ENCODE results near the gene RGPD4. TPM values are rescaled to one million over a fixed set of nuclear protein-coding genes. Genes with fewer than 3 reads are reported as not detected.
"Not testable (repeated sequence)": the region's sequence is repeated elsewhere in the genome, so short reads cannot be mapped to it uniquely, and the experiment has no call there.

The RGPD4 gene
- total RNA-seq, 1 donor from 2014 or later, result 0.23 TPM

DNA sequence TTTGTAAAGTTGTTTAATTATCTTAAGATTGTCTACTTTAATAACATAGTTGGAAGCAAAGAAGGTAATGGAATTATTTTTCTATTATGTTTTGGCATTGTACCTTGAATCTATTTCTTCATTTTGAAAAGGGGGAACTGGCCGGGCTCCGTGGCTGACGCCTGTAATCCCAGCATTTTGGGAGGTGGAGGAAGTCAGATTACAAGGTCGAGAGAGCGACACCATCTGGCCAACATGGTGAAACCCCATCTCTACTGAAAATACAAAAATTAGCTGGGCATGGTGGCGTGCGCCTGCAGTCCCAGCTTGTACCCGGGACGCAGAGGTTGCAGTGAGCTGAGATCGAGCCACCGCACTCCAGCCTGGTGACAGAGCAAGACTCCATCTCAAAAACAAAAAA lies 6.9 kb downstream of the RGPD4 start:
- ATAC-seq; H3K27ac ChIP-seq; H3K4me3 ChIP-seq; H3K9me3 ChIP-seq; intact Hi-C loops (cut with DNase I); DNase-seq; H3K4me1 ChIP-seq; H3K27me3 ChIP-seq; H3K36me3 ChIP-seq: not testable (repeated sequence)
- TF ChIP-seq, protein P1, sequence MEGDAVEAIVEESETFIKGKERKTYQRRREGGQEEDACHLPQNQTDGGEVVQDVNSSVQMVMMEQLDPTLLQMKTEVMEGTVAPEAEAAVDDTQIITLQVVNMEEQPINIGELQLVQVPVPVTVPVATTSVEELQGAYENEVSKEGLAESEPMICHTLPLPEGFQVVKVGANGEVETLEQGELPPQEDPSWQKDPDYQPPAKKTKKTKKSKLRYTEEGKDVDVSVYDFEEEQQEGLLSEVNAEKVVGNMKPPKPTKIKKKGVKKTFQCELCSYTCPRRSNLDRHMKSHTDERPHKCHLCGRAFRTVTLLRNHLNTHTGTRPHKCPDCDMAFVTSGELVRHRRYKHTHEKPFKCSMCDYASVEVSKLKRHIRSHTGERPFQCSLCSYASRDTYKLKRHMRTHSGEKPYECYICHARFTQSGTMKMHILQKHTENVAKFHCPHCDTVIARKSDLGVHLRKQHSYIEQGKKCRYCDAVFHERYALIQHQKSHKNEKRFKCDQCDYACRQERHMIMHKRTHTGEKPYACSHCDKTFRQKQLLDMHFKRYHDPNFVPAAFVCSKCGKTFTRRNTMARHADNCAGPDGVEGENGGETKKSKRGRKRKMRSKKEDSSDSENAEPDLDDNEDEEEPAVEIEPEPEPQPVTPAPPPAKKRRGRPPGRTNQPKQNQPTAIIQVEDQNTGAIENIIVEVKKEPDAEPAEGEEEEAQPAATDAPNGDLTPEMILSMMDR (IDR thresholded peaks at IDR 0.05), result peak; percentile 6

DNA sequence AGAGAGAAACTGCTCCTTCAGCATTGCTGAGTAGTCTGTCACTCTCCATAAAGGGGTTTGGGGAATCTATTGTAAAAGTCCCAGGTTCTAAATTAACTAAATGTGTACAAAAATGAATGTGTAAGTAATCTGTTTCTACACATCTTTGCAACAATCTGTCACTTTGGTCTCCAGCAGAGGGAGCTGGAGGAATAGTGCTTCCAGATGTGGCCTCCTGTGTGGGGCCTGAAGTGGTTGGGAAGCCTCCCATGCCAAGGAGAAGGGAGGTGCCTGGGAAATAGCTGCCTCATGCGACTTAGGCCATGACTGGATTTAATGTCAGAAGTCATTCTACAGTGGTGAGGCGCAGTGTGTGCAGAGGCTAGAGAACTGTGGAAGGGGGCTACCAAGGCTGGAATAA lies 89.4 kb downstream of the RGPD4 start:
- DNase-seq; intact Hi-C loops (cut with DNase I): not testable (repeated sequence)
- peak; percentile 96 for ATAC-seq

DNA sequence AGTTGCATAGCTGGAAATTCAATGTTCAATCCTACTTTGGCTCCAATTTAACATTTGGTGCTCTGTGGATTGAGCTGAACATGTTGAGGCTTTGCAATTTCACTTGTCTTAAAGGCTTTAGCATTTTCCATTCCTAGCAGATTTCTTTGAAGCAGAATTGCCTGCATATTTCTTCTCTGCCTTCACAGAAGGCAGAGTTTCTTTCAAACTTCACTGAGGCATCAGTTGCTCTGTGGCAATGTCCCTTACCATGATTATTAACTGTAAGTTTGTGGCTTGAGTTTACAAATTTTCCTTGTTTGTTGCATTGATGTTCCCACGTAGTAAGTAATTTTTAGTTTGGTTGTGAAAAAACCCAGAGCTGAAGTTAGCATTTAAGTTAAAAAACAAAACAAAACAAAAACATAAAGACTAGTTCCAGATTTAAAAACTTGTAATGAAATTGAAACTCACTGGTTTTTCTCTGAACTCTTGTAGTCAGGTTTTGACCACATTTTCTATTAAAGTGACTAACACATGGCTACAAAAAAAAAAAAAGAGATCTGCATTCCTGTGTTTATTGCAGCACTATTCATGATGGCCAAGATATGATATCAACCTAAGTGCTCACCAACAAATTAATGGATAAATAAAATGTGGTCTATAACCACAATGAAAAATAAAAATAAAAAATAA lies 90.1 kb downstream of the RGPD4 start:
- H3K9me3 ChIP-seq; intact Hi-C loops (cut with DNase I); H3K4me3 ChIP-seq; H3K27me3 ChIP-seq; DNase-seq; H3K36me3 ChIP-seq; ATAC-seq; H3K4me1 ChIP-seq; H3K27ac ChIP-seq: not testable (repeated sequence)

More for the DNA sequence above, 89.4 kb downstream of the RGPD4 start:
- not testable (repeated sequence) for H3K4me3 ChIP-seq, H3K9me3 ChIP-seq, H3K36me3 ChIP-seq, H3K27ac ChIP-seq, H3K27me3 ChIP-seq, H3K4me1 ChIP-seq
- TF ChIP-seq, protein P1 (IDR thresholded peaks at IDR 0.05), result peak; percentile 13

DNA sequence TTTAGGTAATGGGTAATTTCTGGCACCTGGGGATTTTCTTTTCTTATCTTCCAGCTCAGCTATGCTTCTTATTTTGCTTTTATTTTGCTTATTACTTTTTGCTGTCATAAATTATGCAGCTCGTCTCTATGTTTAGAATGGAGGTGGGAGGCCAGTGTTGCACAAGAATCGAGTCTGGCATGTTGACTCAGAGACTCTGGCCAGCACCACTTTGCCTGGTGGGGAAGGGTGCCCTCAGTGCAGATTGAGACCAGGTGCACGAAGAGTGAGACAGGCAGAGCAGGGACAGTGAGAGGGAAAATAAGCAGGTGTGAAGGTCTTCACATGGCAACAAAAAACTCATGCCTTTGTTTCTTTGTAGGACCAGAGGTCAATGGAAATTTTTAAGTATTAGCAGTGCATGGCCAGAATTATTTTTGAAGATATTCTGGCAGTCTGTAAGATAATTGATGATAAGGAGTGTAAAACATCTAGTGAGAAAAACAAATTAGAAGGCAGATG lies 100.4 kb downstream of the RGPD4 start:
- Histone ChIP-seq H3K27ac (no peak overlapping the region), H3K36me3 (no peaks in the 10 kb centered on the region), H3K9me3 (no peaks in the 10 kb centered on the region), H3K4me3 (no peak overlapping the region), H3K27me3 (no peaks in the 10 kb centered on the region), H3K4me1 (no peaks in the 10 kb centered on the region)
- intact Hi-C loops (cut with DNase I), result no loop called here
- ATAC-seq, result no peak
- DNase-seq, result no peak
- TF ChIP-seq, protein P1 (IDR thresholded peaks at IDR 0.05), result no peak

DNA sequence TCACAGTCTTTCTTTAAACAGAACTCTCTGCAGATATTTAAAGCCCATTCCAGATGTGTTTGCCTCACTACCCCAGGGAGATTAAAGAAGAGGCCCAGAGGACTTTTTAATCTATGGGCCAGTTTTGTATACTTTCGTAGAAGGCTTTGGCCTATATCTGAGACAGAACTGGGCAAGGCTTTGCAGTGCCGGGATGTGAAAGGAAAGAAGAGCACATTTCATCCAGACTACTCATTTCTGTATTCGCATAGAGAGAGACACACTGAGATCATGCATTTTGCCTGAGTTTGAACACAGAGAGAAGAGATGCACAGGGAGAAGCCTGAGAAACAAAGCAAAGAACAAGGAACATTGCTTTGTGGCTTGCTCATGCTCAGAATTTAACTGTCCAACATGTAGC lies 104.7 kb downstream of the RGPD4 start:
- TF ChIP-seq, protein P1 (IDR thresholded peaks at IDR 0.05), result no peak
- H3K36me3 ChIP-seq, result no peaks in the 10 kb centered on the region
- H3K9me3 ChIP-seq, result no peaks in the 10 kb centered on the region
- intact Hi-C loops (cut with DNase I), result no loop called here
- H3K27ac ChIP-seq, result no peak overlapping the region
- H3K4me3 ChIP-seq, result no peak overlapping the region
- H3K27me3 ChIP-seq, result no peaks in the 10 kb centered on the region
- DNase-seq, result no peak
- no peak for ATAC-seq
- H3K4me1 ChIP-seq, result no peaks in the 10 kb centered on the region

DNA sequence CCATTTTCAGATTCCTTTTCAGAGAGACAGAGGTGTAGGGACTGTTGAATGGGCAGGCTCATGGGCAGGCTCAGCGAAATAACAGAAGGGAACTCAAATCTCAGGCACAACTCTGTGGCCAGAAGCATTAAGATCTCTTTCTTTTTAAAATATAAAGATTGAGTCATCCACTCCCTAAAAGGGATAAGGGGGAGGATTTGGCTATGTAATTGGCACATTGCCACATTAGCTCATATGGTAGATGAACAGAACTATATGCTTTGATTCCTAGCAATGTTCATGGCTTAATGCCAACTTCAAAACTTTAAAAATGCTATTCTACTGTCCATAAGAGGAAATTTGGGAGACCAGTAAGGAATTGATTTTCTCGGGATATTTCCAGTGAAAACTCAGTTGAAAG lies 105.8 kb downstream of the RGPD4 start:
- Histone ChIP-seq H3K27ac (no peak overlapping the region), H3K9me3 (no peaks in the 10 kb centered on the region), H3K36me3 (no peaks in the 10 kb centered on the region), H3K27me3 (no peaks in the 10 kb centered on the region), H3K4me3 (no peak overlapping the region), H3K4me1 (no peaks in the 10 kb centered on the region)
- intact Hi-C loops (cut with DNase I), result no loop called here
- no peak for DNase-seq
- TF ChIP-seq, protein P1 (IDR thresholded peaks at IDR 0.05), result no peak
- no peak for ATAC-seq

All from upper lobe of right lung (tissue), 1 donor.